ENCODE data around the gene C10orf53.

Gene C10orf53, protein sequence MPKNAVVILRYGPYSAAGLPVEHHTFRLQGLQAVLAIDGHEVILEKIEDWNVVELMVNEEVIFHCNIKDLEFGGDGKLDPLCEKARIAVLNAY

DNA sequence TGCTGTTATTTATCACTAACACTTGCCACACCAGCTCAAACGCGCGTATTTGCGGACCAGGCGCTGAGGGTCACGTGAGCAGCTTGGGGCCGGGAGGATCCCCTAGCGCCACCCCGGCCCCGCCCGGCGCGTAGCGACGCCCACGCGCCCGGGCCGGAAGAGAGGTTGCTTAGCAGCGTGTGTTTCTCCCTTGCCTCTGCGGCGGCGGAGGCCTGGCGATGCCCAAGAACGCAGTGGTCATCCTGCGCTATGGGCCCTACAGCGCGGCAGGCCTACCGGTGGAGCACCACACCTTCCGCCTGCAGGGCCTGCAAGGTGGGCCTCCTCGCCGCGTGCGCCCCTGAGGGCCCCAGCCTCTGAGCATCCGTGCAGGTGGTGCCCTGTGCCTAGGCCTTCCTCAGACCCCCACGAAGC lies at the start of gene C10orf53:
TSS of gene C10orf53 (plus strand) at position 172 of the 414 bp plus-strand sequence. CDS start at position 219, 47 bp downstream.
- DNase-seq (ENCODE audit: low spot score): peak; percentile 78

DNA sequence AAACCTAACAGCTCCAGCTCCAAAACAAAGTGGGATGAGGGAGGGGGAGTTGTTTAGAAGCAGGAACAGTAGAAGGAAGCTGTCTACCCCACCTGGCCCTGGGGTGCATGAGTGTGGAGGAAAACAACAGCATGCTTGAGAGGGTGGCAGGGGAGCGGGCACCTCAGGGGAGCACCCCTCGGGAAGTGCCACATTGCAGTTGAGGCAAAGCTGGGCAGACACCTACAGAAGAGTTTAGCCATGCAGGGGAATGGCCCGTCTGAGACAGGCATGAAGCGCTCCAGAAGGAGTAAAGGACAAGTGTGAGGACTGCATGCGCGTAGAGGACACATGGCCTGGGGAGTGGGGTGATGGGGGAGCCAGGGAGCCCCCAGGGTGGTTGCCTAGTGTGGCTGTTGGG lies 47.5 kb upstream of the C10orf53 start:
- no peak for DNase-seq (ENCODE audit: low spot score)

- no peak for DNase-seq (ENCODE audit: low spot score)
These were observed 46.8 kb upstream of the C10orf53 start for GRCh38 chr10:49632406-49633317.

GRCh38 chr10:49633327-49634068 lies 46.0 kb upstream of the C10orf53 start:
- DNase-seq (ENCODE audit: low spot score): no peak

GRCh38 chr10:49634069-49634660 lies 45.3 kb upstream of the C10orf53 start:
- no peak for DNase-seq (ENCODE audit: low spot score)

GRCh38 chr10:49642311-49642710 lies 37.1 kb upstream of the C10orf53 start:
- DNase-seq (ENCODE audit: low spot score): no peak

- DNase-seq (ENCODE audit: low spot score): no peak
These were observed 36.0 kb upstream of the C10orf53 start for GRCh38 chr10:49643241-49644034.

DNA sequence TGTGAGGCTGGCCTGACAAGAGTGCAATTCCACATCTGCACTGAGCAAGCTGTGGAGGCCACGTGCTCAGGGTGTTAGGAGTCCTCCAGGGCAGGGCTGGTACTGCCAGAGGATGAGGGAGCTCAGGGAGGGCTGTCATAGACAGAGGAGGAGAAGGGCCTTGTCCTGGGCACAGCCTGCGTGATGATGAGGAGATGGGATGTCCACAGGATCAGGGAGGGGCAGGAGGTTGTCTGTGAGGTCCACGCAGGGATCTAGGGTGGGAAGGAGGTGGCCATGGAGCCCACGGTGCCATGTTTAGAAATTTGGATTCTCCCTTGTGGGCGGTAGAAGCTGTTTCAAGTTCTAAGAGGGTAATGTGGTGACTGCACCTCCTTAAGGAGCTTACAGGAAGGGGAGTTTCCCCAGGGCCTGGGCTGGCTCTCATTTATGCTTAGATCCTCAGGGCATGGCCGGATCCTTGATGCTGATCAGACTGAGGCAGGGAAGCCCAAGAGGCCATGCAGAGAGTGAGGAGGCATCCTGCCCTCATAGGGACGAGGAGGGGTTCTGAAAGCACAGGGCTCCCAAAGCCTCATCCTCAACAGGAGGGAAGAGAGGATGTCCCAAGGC lies 35.3 kb upstream of the C10orf53 start:
- DNase-seq (ENCODE audit: low spot score): no peak

DNA sequence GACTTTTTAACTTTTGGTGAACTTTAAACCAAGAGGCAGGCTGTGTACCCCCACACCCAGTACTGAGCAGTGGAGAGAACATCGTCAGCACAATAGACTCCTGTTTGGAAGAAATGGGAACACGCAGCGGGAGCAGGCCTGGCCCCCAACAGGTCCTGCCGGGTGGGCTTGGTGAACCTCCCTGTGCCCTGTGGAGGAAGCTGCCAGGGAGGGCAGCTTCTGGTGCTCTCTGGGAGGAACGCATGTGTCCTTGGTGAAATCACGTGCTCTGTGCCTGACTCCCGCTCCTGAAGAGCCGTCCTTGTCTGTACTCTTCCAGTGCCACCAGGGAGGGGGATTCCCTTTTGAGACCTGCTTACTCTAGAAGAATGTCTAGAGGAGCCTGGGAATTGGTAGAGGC lies 34.0 kb upstream of the C10orf53 start:
- DNase-seq (ENCODE audit: low spot score): no peak

DNA sequence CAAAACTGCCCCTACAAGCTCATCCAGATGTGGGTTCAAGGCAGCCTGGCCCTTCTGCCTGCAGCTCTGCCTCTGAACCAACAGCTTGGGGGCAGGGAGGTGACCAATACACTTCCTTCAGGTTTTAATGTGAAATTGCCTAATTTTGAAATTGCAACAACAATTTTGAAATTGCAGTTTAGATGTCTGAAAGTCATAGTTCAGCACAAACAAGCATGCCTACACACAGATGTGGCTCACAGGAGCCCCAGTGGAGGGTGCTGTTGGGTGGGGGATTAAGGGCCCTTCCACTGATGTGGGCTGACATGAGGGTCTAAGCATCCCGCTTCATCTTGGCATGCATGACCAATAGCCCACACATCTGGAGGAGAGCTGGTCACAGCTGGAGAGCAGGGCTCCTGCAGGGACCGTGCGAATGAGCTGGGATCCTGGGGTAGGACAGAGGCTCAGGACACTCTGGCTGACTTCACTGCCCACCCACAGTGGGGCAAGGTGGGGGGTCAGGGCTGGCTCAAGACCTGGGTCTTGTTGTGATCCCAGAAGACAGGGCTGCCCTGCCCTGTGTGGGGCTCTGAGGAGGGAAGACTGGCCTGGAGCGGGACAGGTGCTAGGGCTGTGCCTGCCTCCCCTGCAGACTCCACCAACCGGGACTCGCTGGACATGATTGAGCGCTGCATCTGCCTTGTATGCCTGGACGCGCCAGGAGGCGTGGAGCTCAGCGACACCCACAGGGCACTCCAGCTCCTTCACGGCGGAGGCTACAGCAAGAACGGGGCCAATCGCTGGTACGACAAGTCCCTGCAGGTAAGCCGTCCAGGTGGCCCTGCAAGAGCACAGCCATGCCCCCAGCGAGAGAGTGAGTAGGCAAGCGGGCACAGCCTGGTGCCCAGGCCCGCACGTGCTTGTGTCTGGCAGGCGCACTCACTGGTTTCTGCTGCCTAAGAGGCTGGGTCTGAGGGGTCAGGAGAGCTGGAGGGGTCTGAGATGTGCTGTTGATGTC lies 33.3 kb upstream of the C10orf53 start:
- DNase-seq (ENCODE audit: low spot score): no peak

DNA sequence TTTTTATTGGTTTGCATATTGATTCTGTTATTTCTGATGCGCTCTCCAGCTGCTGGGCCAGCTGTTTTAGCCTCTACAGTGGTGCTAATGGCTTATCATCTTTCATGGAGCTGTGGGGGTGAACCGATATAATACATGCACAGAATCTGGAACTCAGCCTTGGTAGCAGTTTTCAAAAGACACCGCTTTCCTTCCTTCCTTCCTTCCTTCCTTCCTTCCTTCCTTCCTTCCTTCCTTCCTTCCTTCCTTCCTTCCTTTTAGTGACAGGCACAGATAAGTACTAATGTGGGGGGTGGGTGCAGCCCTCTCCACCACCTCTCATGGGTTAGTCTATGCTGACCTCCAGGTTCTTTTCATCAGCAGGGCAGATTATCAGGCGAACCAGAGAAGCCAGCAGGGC lies 31.9 kb upstream of the C10orf53 start:
- DNase-seq (ENCODE audit: low spot score): no peak

GRCh38 chr10:49647985-49648795 lies 31.3 kb upstream of the C10orf53 start:
- DNase-seq (ENCODE audit: low spot score): no peak

DNA sequence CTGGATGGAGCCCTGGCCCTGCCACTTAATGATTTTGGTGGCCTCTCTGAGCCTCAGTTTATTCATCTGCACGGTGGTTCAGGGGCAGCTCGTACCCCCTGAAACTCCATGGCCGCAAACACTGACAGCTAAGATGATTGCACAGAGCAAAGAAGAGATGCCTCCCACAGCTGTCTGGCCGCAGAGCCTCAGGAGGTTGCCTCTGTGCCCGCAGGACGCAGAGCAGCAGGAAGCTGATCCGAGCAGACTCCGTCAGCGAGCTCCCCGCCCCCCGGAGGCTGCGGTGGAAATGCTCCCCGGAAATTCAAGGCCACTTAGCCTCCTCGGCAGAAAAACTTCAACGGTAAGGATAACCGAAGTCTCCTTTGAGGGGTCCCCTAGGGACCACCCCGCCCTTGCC lies 30.2 kb upstream of the C10orf53 start:
- DNase-seq (ENCODE audit: low spot score): no peak

DNA sequence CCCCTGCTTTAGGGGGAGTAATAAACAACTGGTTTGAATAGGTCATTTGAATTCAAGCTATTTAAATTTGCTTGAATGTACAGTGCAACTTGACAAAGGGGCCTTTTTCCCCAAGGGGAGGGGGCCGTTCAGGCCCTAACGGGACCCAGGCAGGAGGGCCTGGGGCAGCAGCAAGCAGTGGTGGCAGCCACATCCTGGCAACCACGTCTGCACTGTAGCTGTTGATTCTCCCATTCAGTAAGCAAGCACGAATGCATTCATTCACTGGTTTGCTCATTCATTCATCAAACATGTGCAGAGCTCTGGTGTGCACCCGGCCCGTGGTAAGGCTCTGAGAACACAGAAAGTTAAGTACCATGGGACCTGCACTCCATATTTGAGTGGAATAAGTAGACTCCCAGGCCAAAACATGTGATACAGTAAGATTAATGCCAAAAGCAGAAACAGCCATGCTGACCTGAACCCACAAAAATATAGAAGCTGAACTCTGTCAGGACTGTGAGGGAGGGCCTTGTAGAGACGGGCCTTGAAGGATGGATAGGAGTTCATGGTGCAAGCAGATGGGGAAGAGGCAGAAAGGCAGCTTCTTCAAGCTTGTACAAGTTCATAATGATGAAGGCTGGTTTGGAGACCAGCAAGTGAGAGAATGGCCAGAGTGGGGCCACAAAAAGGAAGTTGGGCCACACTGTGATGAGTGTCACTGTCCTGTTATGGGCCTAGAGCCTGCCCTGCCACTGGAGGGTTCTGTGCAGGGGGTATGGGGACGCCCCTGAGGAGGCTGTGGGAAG lies 29.3 kb upstream of the C10orf53 start:
- DNase-seq (ENCODE audit: low spot score): no peak

GRCh38 chr10:49650724-49651034 lies 28.8 kb upstream of the C10orf53 start:
- DNase-seq (ENCODE audit: low spot score): no peak

DNA sequence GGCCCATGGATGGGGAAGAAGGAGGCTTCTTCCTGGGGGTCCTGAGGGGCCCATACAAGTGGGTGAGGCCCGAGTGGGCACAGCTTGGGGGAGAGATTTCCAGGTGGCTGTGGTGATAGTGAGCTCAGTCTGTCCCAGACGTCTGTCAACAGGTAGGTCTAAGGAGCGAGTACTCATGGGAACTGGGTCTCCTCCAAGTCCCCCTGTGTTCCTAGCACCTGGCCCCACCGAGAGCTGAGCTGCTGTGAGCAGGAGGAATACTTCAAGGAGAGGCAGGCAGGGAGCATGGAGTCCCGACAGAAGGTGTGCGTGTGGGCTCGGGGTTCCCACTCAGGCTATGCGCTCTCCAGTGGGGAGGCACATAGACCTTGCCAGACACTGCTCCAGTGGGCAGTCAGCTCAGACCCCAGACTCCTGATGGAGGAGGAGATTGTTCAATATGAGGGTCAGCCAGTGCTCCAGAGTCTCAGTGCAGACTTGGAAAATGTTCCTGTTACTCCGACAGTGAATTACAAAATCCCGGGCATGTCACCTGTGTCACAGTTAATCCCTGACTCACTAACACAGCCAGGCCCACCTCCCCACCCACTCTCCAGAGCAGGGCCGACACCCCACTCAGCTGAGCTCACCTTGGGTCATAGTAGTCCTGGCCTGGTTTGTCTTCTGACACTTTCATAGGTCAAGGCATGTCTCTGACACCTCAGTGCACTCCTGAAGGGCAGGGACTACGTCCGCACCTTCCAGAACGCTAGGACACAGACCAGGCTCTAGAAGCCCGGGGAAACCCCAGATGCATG lies 28.2 kb upstream of the C10orf53 start:
- no peak for DNase-seq (ENCODE audit: low spot score)

GRCh38 chr10:49651917-49652316 lies 27.5 kb upstream of the C10orf53 start:
- DNase-seq (ENCODE audit: low spot score): no peak

Data from AG08396 (cell line).